IPS DF 4.7 (cell line): Measurements from ENCODE around the gene DCTN4.

Experiments
- DNase-seq: peaks from one replicate; pipeline ENCODE4 v3.0.0-alpha.2; 2013; ENCODE audit warnings: low spot score; ENCODE audit errors: extremely low read depth

The DCTN4 gene

DNA sequence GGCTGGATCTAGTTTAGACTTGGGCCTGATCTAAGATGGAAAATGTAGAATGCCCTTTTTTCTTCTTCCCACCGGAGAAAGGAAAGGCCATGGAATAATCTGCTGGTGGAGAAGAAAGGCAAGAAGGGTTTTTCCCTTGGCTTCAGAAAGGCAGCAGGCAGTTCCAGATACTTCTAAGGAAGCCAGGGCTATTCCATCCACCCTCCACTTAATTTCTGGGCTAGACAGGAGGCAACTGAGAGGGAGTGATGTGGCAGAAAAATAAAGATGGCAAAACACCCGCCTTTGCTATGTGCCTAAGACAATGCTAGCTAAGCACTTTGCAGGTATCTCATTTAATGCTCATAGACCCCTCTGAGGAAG lies 87.9 kb downstream of the DCTN4 start:
- no peak for DNase-seq

- DNase-seq: no peak
These were observed 88.4 kb downstream of the DCTN4 start for GRCh38 chr5:150670275-150670947.

- DNase-seq: no peak
These were observed 93.8 kb downstream of the DCTN4 start for GRCh38 chr5:150665044-150665443.

DNA sequence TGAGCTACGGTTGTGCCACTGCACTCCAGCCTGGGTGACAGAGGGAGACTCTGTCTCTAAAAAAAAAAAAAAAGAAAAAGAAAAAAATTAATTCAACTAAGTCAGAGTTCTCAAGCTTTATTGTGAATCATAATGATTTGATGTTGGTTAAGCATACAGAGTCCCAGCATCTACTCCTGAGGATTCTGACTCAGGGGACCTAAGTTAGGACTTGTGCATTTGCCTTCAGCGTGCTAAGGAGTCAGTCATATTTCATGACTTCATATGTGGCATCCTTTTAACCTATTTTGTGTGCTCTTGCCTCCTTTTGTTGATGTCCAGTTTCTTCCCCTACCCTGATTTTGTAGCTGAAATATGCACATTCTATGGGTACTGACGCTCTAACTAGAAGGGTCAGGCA lies 94.9 kb downstream of the DCTN4 start:
- no peak for DNase-seq

DNA sequence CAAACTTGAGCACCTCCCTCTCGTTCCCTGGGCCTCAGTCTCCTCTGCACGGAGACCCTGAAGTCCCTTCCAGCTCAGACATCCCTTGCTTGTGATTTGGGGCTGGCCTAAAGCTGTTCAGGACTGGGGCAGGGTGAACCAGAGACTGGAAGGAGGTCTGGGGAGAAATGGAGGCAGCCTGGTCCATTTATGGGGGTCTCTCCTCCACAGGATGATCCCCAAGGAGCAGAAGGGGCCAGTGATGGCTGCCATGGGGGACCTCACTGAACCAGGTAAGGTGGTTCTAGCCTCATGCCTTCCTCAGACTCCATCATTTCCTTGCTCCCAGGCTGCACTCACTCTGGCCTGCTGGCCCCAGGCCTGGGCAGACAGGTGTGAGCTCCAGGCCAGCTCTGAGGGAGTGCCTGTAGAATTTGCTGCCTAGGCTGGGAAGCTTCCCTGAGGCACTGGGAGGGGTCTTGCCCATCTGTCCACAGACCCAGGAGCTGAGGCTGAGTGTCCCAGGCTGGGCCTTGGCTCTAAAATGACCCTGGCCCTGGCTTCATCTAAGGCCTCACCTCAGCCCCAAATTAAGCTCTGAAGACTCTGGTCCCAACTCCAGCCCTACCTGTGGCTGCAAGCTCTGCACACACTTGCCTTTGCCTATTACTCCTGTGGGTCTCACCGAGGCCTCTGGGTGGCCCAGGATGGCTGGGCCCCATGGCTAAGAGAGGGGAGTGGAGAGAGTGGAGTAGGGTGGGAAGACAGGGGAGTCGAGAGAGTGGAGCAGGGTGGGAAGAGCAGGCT lies 95.9 kb downstream of the DCTN4 start:
- no peak for DNase-seq

- no peak for DNase-seq
These were observed 96.8 kb downstream of the DCTN4 start for GRCh38 chr5:150661821-150662596.

- no peak for DNase-seq
These were observed 97.7 kb downstream of the DCTN4 start, which contains the start of gene MYOZ3 for GRCh38 chr5:150661086-150661485. TSS of gene MYOZ3 (plus strand) at chr5:150661251. CDS start at chr5:150662942, 1,691 bp downstream.

GRCh38 chr5:150660108-150660831 lies 98.5 kb downstream of the DCTN4 start:
- DNase-seq: no peak

GRCh38 chr5:150659360-150660107 lies 99.3 kb downstream of the DCTN4 start:
- no peak for DNase-seq

DNA sequence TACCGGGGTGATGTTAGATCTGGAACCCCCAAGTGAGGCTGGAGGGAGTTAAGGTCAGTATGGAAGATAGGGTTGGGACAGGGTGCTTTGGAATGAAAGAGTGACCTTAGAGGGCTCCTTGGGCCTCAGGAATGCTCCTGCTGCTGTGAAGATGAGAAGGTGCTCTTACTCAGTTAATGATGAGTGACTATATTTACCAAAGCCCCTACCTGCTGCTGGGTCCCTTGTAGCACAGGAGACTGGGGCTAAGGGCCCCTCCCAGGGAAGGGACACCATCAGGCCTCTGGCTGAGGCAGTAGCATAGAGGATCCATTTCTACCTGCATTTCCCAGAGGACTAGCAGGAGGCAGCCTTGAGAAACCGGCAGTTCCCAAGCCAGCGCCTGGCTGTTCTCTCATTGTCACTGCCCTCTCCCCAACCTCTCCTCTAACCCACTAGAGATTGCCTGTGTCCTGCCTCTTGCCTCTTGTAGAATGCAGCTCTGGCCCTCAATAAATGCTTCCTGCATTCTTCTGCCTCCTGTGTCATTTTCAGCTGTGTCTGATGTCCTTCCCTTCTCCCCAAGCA lies 100.0 kb downstream of the DCTN4 start:
- no peak for DNase-seq
